Measurements from ENCODE around the gene EEF1AKMT4. TPM values are rescaled to one million over a fixed set of nuclear protein-coding genes. Genes with fewer than 3 reads are reported as not detected.

Gene EEF1AKMT4
- total and polyA plus RNA-seq, 4 donors: 0.40 to 1.9 (median 1.8) TPM

DNA sequence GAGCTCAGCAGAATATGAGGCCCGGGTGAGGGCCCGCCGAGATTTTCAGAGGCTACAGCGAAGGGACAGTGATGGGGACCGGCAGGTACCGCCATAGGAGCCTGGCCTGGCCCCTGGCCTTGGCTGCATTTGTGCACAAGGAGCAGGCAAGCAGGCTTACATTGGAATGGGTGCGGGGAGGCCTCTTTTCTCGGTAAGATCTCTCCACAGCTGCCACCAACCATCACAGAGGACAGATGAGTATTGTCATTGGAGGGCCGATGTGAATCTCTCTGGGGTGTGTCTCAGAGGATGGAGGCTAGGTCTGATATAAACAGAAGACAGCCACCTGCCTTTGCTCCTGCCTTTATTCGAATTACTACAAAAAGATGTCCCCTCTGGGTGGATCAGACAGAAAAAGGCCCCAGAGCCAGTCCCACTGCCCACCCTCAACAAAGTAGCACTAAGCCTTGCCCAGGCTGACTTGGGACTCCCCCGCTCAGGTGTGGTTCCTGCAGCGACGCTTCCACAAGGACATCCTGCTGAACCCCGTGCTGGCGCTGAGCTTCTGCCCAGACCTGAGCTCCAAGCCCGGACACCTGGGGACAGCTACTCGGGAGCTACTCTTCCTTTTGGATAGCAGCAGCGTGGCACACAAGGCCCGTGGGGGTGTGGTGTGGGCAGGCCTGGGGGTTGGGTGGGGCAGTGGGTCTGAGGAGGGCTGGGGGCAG is 14.6 kb upstream of the EEF1AKMT4 start:
- Histone ChIP-seq H3K27ac (ENCODE audit: low read depth, low read length) (no peak overlapping the region), H3K36me3 (ENCODE audit: control insufficient read depth, insufficient read depth, low read length) (peaks cover 23% of the 10 kb centered on the region), H3K27me3 (ENCODE audit: control insufficient read depth, insufficient read depth, low read length) (peaks cover 19% of the 10 kb centered on the region), H3K4me1 (ENCODE audit: control insufficient read depth, insufficient read depth, low read length) (peaks cover 24% of the 10 kb centered on the region), H3K4me3 (ENCODE audit: low read depth, low read length) (no peak overlapping the region), H3K9me3 (ENCODE audit: control insufficient read depth, insufficient read depth, low read length) (no peaks in the 10 kb centered on the region)
- WGBS (ENCODE audit: insufficient coverage): 85% methylated on average over 13 of the region's 19 CpGs
- no peak for DNase-seq (ENCODE audit: low read depth in 4 of 6, low spot score in 6 of 6)

DNA sequence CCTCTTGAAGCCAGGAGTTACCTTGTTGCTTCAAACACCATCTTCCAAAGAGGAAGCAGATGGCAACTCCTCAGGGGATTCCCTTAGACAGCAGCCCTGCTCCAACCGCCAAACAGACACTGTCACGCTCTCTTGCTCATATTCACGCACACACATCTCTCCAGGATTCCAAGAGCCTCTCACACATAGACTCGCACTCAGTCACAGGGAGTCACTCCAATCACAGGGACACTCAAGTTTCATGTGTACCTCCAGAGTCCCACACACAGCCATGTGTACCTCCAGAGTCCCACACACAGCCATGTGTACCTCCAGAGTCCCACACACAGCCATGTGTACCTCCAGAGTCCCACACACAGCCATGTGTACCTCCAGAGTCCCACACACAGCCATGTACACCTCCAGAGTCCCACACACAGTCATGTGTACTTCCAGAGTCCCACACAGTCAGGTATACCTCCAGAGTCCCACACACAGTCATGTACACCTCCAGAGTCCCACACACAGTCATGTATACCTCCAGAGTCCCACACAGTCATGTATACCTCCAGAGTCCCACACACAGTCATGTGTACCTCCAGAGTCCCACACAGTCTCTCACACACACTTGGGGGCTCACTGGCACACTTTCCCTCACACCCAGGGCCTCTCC is 14.0 kb upstream of the EEF1AKMT4 start:
- Histone ChIP-seq H3K27ac (ENCODE audit: low read depth, low read length) (no peak overlapping the region), H3K36me3 (ENCODE audit: control insufficient read depth, insufficient read depth, low read length) (peaks cover 24% of the 10 kb centered on the region), H3K9me3 (ENCODE audit: control insufficient read depth, insufficient read depth, low read length) (no peaks in the 10 kb centered on the region), H3K27me3 (ENCODE audit: control insufficient read depth, insufficient read depth, low read length) (peaks cover 14% of the 10 kb centered on the region), H3K4me1 (ENCODE audit: control insufficient read depth, insufficient read depth, low read length) (peaks cover 20% of the 10 kb centered on the region), H3K4me3 (ENCODE audit: low read depth, low read length) (no peak overlapping the region)
- peak in 1 of 6 donors; percentile 56 for DNase-seq (ENCODE audit: low read depth in 4 of 6, low spot score in 6 of 6)
- WGBS (ENCODE audit: insufficient coverage): 58% methylated on average over 4 of the region's 4 CpGs

DNA sequence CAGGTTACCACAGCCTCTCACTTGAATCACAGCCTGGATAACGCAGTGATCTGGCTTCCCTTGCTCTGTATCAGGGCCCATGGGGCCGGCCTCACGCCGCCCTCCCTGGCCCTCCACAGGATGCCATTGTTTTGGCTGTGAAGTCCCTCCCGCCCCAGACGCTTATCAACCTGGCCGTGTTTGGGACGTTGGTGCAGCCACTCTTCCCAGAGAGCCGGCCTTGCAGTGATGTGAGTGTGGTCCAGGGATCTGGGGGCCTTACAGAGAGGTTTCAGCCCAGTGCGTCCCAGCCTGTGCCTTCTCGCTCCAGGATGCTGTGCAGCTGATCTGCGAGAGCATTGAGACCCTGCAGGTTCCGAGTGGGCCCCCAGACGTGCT is 13.4 kb upstream of the EEF1AKMT4 start:
- Histone ChIP-seq H3K9me3 (ENCODE audit: control insufficient read depth, insufficient read depth, low read length) (no peaks in the 10 kb centered on the region), H3K36me3 (ENCODE audit: control insufficient read depth, insufficient read depth, low read length) (peaks cover 26% of the 10 kb centered on the region), H3K4me3 (ENCODE audit: low read depth, low read length) (no peak overlapping the region), H3K4me1 (ENCODE audit: control insufficient read depth, insufficient read depth, low read length) (peaks cover 17% of the 10 kb centered on the region), H3K27me3 (ENCODE audit: control insufficient read depth, insufficient read depth, low read length) (peaks cover 11% of the 10 kb centered on the region), H3K27ac (ENCODE audit: low read depth, low read length) (no peak overlapping the region)
- 45% methylated on average over 14 of the region's 14 CpGs for WGBS (ENCODE audit: insufficient coverage)
- DNase-seq (ENCODE audit: low read depth in 4 of 6, low spot score in 6 of 6): no peak

DNA sequence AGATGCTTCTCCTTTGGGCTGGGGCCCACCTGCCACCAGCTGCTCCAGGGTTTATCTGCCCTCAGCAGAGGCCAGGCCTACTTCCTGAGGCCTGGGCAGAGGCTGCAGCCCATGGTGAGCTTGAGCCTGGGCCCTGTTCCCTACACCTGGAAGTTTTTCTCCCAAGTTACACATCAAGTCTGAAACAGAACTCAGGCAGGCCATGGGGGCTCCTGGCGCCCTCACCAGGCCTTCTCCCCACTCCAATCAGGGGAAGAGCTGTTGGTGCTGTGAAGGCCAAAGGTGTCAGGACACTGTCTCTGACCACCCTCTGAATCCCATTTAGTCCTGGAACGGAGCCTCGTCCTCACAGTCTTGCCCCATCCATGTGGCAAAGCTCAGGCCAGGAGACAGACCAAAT is 12.8 kb upstream of the EEF1AKMT4 start:
- Histone ChIP-seq H3K9me3 (ENCODE audit: control insufficient read depth, insufficient read depth, low read length) (no peaks in the 10 kb centered on the region), H3K36me3 (ENCODE audit: control insufficient read depth, insufficient read depth, low read length) (peaks cover 32% of the 10 kb centered on the region), H3K4me3 (ENCODE audit: low read depth, low read length) (no peak overlapping the region), H3K4me1 (ENCODE audit: control insufficient read depth, insufficient read depth, low read length) (peaks cover 11% of the 10 kb centered on the region), H3K27ac (ENCODE audit: low read depth, low read length) (no peak overlapping the region), H3K27me3 (ENCODE audit: control insufficient read depth, insufficient read depth, low read length) (peaks cover 5% of the 10 kb centered on the region)
- DNase-seq (ENCODE audit: low read depth in 4 of 6, low spot score in 6 of 6): no peak
- WGBS (ENCODE audit: insufficient coverage): 94% methylated on average over 2 of the region's 3 CpGs

DNA sequence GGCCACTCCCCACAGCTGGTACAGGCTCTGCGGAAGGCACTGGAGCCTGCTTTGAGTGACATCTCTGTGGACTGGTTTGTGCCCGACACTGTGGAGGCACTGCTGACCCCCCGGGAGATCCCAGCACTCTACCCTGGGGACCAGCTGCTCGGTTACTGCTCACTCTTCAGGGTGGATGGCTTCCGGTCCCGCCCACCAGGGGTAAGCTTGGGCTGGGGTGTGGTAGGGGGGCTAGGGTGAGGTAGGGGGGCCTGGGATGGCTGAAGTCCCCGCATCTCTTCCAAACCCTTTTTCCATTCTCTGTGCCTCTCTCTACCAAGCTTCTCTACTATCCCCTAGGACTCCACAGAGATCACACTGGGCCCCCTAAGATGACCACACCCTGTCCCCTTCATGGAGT is 12.3 kb upstream of the EEF1AKMT4 start:
- Histone ChIP-seq H3K4me1 (ENCODE audit: control insufficient read depth, insufficient read depth, low read length) (peaks cover 9% of the 10 kb centered on the region), H3K27me3 (ENCODE audit: control insufficient read depth, insufficient read depth, low read length) (no peaks in the 10 kb centered on the region), H3K4me3 (ENCODE audit: low read depth, low read length) (no peak overlapping the region), H3K36me3 (ENCODE audit: control insufficient read depth, insufficient read depth, low read length) (peaks cover 37% of the 10 kb centered on the region), H3K9me3 (ENCODE audit: control insufficient read depth, insufficient read depth, low read length) (no peaks in the 10 kb centered on the region), H3K27ac (ENCODE audit: low read depth, low read length) (no peak overlapping the region)
- no peak for DNase-seq (ENCODE audit: low read depth in 4 of 6, low spot score in 6 of 6)
- WGBS (ENCODE audit: insufficient coverage): 69% methylated on average over 5 of the region's 7 CpGs

DNA sequence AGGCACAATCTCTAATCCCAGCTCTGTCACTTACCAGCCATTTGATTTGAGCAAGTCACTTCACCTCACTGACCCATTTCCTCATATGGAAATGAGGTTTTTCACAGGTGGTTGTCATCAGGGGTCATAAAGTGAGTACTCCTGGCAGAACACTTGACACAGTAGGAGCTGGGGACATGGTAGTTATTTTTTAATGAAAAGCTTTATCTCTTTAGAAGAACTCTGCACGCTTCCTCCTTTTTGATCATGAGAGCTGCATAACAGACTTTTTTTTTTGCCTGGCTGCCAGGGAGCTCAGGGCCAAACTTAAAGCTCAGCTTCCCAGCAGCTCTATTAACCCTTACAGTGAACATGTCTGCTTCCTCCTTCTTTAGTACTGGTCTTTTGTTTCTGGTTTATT is 11.7 kb upstream of the EEF1AKMT4 start:
- WGBS (ENCODE audit: insufficient coverage): 0% methylated on average over 1 of the region's 1 CpG
- DNase-seq (ENCODE audit: low read depth in 4 of 6, low spot score in 6 of 6): no peak
- no peaks in the 10 kb centered on the region for H3K9me3 ChIP-seq (ENCODE audit: control insufficient read depth, insufficient read depth, low read length)
- H3K27ac ChIP-seq (ENCODE audit: low read depth, low read length): no peak overlapping the region
- peaks cover 43% of the 10 kb centered on the region for H3K36me3 ChIP-seq (ENCODE audit: control insufficient read depth, insufficient read depth, low read length)
- H3K4me1 ChIP-seq (ENCODE audit: control insufficient read depth, insufficient read depth, low read length): peaks cover 9% of the 10 kb centered on the region
- no peak overlapping the region for H3K4me3 ChIP-seq (ENCODE audit: low read depth, low read length)
- no peaks in the 10 kb centered on the region for H3K27me3 ChIP-seq (ENCODE audit: control insufficient read depth, insufficient read depth, low read length)

DNA sequence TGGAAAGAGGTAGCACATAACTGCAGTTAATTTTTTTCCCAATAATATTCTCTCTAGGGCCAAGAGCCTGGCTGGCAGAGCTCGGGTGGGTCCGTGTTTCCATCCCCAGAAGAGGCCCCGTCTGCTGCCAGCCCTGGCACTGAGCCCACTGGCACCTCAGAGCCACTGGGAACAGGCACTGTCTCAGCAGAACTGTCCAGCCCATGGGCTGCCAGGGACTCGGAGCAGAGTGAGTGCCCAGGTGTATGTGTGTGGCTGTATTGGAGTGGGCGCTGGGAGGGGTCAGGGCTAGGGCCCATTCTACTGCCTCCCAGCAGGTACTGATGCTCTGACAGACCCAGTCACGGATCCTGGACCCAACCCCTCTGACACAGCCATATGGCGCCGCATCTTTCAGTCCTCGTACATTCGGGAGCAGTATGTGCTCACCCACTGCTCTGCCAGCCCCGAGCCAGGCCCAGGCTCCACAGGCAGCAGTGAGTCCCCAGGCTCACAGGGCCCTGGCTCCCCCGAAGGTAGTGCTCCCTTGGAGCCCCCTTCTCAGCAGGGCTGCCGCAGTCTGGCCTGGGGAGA is 11.1 kb upstream of the EEF1AKMT4 start:
- no peak overlapping the region for H3K4me3 ChIP-seq (ENCODE audit: low read depth, low read length)
- H3K36me3 ChIP-seq (ENCODE audit: control insufficient read depth, insufficient read depth, low read length): peaks cover 42% of the 10 kb centered on the region
- no peaks in the 10 kb centered on the region for H3K9me3 ChIP-seq (ENCODE audit: control insufficient read depth, insufficient read depth, low read length)
- DNase-seq (ENCODE audit: low read depth in 4 of 6, low spot score in 6 of 6): no peak
- WGBS (ENCODE audit: insufficient coverage): 53% methylated on average over 13 of the region's 13 CpGs
- H3K27me3 ChIP-seq (ENCODE audit: control insufficient read depth, insufficient read depth, low read length): no peaks in the 10 kb centered on the region
- H3K27ac ChIP-seq (ENCODE audit: low read depth, low read length): no peak overlapping the region
- H3K4me1 ChIP-seq (ENCODE audit: control insufficient read depth, insufficient read depth, low read length): peaks cover 9% of the 10 kb centered on the region

DNA sequence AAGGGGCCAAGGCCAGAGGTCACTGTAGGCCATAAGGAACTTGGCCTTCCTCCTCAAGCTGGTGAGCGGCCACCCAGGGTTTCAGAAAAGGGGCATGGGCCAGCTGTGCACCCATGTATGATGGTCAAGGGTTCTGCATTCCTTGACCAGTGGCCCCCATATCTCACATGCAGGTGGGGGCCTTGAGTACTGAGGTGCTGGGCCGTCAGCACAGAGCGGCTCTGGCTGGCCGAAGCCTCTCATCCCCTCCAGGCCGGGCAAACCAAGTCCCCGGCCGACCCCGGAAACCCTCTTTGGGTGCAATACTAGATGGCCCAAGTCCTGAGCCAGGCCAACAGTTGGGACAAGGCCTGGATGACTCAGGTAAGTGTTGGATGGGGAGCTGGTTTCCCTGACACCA is 10.3 kb upstream of the EEF1AKMT4 start:
- WGBS (ENCODE audit: insufficient coverage): 87% methylated on average over 6 of the region's 8 CpGs
- H3K9me3 ChIP-seq (ENCODE audit: control insufficient read depth, insufficient read depth, low read length): no peaks in the 10 kb centered on the region
- H3K27me3 ChIP-seq (ENCODE audit: control insufficient read depth, insufficient read depth, low read length): no peaks in the 10 kb centered on the region
- no peak overlapping the region for H3K4me3 ChIP-seq (ENCODE audit: low read depth, low read length)
- no peak for DNase-seq (ENCODE audit: low read depth in 4 of 6, low spot score in 6 of 6)
- no peak overlapping the region for H3K27ac ChIP-seq (ENCODE audit: low read depth, low read length)
- peaks cover 47% of the 10 kb centered on the region for H3K36me3 ChIP-seq (ENCODE audit: control insufficient read depth, insufficient read depth, low read length)
- H3K4me1 ChIP-seq (ENCODE audit: control insufficient read depth, insufficient read depth, low read length): peaks cover 7% of the 10 kb centered on the region

DNA sequence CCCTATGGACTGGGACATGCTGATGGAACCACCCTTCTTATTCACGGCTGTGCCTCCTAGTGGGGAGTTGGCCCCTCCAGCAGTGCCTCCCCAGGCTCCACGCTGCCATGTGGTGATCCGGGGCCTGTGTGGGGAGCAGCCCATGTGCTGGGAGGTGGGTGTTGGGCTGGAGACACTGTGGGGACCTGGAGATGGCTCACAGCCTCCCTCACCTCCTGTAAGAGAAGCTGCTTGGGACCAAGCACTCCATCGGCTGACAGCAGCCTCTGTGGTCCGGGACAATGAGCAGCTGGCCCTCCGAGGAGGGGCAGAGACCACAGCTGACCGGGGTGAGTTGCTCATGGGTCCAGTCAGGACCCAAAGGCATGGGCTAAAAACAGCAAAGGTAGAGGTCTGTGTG is 9.8 kb upstream of the EEF1AKMT4 start:
- Histone ChIP-seq H3K9me3 (ENCODE audit: control insufficient read depth, insufficient read depth, low read length) (no peaks in the 10 kb centered on the region), H3K4me3 (ENCODE audit: low read depth, low read length) (no peak overlapping the region), H3K27ac (ENCODE audit: low read depth, low read length) (no peak overlapping the region), H3K36me3 (ENCODE audit: control insufficient read depth, insufficient read depth, low read length) (peaks cover 51% of the 10 kb centered on the region), H3K4me1 (ENCODE audit: control insufficient read depth, insufficient read depth, low read length) (peaks cover 6% of the 10 kb centered on the region), H3K27me3 (ENCODE audit: control insufficient read depth, insufficient read depth, low read length) (no peaks in the 10 kb centered on the region)
- WGBS (ENCODE audit: insufficient coverage): 68% methylated on average over 4 of the region's 7 CpGs
- DNase-seq (ENCODE audit: low read depth in 4 of 6, low spot score in 6 of 6): no peak
